K562 (cell line): ENCODE measurements around the gene NUTM1. TPM values are rescaled to one million over a fixed set of nuclear protein-coding genes. Genes with fewer than 3 reads are reported as not detected.

Experiments
- ATAC-seq: fragments of 200-7000 bp; cut with Tn5 transposase; 3 replicates; pipeline ENCODE4 v1.9.1; 2020; ENCODE audit warnings: moderate library complexity
- BruUV-seq: library from RNA; stranded (reverse); fragments of 400-500 nt; replicated peaks from 2 replicates; lab custom pipeline; 2021; lab: Mats Ljungman, UMichigan
- CTCF ChIA-PET: fragments of 300-600 bp; formaldehyde crosslinking; extraction: SDS; loops from one replicate; lab custom pipeline; 2021; ENCODE audit warnings: low intra/inter-chr PET ratio; lab: Yijun Ruan, JAX
- POLR2A ChIA-PET: fragments of 300-600, 350-650 bp; sonication (Branson Sonifier 250); formaldehyde crosslinking; extraction: SDS; loops from one replicate; lab custom pipeline; 2021; ENCODE audit warnings: antibody characterized with exemption, inconsistent platforms; lab: Yijun Ruan, JAX
- DNase-seq, 4 experiments: peaks; one replicate each; pipeline versions ENCODE4 v3.0.0 to v3.0.0-alpha.2; 2011 to 2018; ENCODE audit warnings: low spot score in 3 of 4, mixed read lengths in 3 of 4; ENCODE audit errors: extremely low read depth in 1 of 4
- FAIRE-seq: peaks from 2 replicates; lab custom pipeline; 2011; peaks lifted over from hg19 to GRCh38; lab: Jason Lieb, UNC
- H2AFZ ChIP-seq: 2 replicates; pipeline ENCODE4 v1.6.0; 2011; ENCODE audit warnings: low read depth, low read length, control low read depth, inconsistent platforms
- H3K27ac ChIP-seq: fragments of 200-600 bp; 3 replicates; pipeline ENCODE4 v1.8.0; 2011; ENCODE audit warnings: low read depth, mild to moderate bottlenecking, control low read depth, inconsistent platforms, low read length, moderate library complexity, mixed read lengths; ENCODE audit errors: extremely low read depth
- H3K27me3 ChIP-seq, 2 experiments: fragments of 300-600 bp in 1 of 2; 2 replicates in 1 of 2; 3 replicates in 1 of 2; pipeline versions ENCODE4 v1.6.0 to v1.8.0; 2011; ENCODE audit warnings: inconsistent platforms in 2 of 2, low read length in 2 of 2, mild to moderate bottlenecking in 1 of 2, mixed read lengths in 1 of 2, moderate library complexity in 1 of 2; ENCODE audit not compliant: control insufficient read depth in 2 of 2, insufficient read depth in 2 of 2
- H3K36me3 ChIP-seq: fragments of 300-600 bp; 3 replicates; pipeline ENCODE4 v1.8.0; 2011; ENCODE audit warnings: mild to moderate bottlenecking, low read length, inconsistent platforms; ENCODE audit not compliant: control insufficient read depth, insufficient read depth
- H3K4me1 ChIP-seq, 2 experiments: fragments of 200-600 bp in 1 of 2; replicated peaks in 1 of 2; 2 replicates in 1 of 2; 3 replicates in 1 of 2; pipeline versions ENCODE4 v1.5.1 to v1.8.0; 2011; ENCODE audit warnings: inconsistent platforms in 2 of 2, low read length in 2 of 2, mild to moderate bottlenecking in 1 of 2, mixed read lengths in 1 of 2, moderate library complexity in 1 of 2; ENCODE audit not compliant: control insufficient read depth in 2 of 2, insufficient read depth in 2 of 2
- H3K4me2 ChIP-seq: 2 replicates; pipeline ENCODE4 v1.6.1; 2011; ENCODE audit warnings: low read length, control low read depth, inconsistent platforms, mixed read lengths; ENCODE audit not compliant: insufficient read depth
- H3K4me3 ChIP-seq: fragments of 200-600 bp; sonication (generic), shearing (Covaris generic); 2 replicates; pipeline ENCODE4 v1.5.1; 2016; ENCODE audit warnings: control low read depth, inconsistent platforms
- H3K79me2 ChIP-seq: fragments of 200-600 bp; 3 replicates; pipeline ENCODE4 v1.8.0; 2011; ENCODE audit warnings: low read length, inconsistent platforms; ENCODE audit not compliant: control insufficient read depth, insufficient read depth
- H3K9ac ChIP-seq, 2 experiments: 2 replicates each; pipeline versions ENCODE4 v1.6.0 to v1.6.1; 2011; ENCODE audit warnings: low read depth in 2 of 2, low read length in 2 of 2, control low read depth in 1 of 2, inconsistent platforms in 1 of 2, mild to moderate bottlenecking in 1 of 2, mixed read lengths in 1 of 2; ENCODE audit not compliant: insufficient read depth in 1 of 2
- H3K9me1 ChIP-seq: one replicate; pipeline ENCODE4 v1.6.0; 2011; ENCODE audit warnings: inconsistent platforms, mild to moderate bottlenecking, low read length, moderate library complexity; ENCODE audit not compliant: control insufficient read depth, insufficient read depth
- H3K9me3 ChIP-seq: replicated peaks from 2 replicates; pipeline ENCODE4 v1.5.1; 2011; ENCODE audit warnings: low read depth, low read length, inconsistent platforms; ENCODE audit not compliant: control insufficient read depth, insufficient read depth
- H4K20me1 ChIP-seq: replicated peaks from 2 replicates; pipeline ENCODE4 v1.6.1; 2011; ENCODE audit warnings: low read length, inconsistent platforms, mixed read lengths; ENCODE audit not compliant: control insufficient read depth, insufficient read depth
- ATF6 ChIP-seq: sonication (generic); formaldehyde crosslinking; IDR thresholded peaks from 2 replicates; pipeline ENCODE4 v1.4.0; 2020; ENCODE audit warnings: mild to moderate bottlenecking, missing genetic modification reagents
- CHD4 ChIP-seq: fragments of 200-600 bp; sonication (generic); IDR thresholded peaks from 3 replicates; pipeline ENCODE4 v1.6.1; 2012; ENCODE audit warnings: low read depth, mild to moderate bottlenecking, mixed read lengths, low read length, inconsistent platforms; ENCODE audit not compliant: insufficient read depth, insufficient replicate concordance, poor library complexity, severe bottlenecking
- EP300 ChIP-seq: IDR thresholded peaks from 2 replicates; pipeline ENCODE4 v1.6.1; 2012; ENCODE audit warnings: low read length, improper control_type of control experiment
- HNRNPL ChIP-seq: fragments of 200-400 bp; formaldehyde crosslinking; IDR thresholded peaks from 2 replicates; pipeline ENCODE4 v1.6.1; 2017; ENCODE audit warnings: low read depth, mild to moderate bottlenecking, low read length
- JUNB ChIP-seq: fragments of 450-650 bp; formaldehyde crosslinking; conservative IDR thresholded peaks from 2 replicates; pipeline ENCODE4 v1.4.0; 2020; ENCODE audit warnings: mild to moderate bottlenecking
- PCBP2 ChIP-seq: fragments of 200-400 bp; formaldehyde crosslinking; IDR thresholded peaks from 2 replicates; pipeline ENCODE4 v1.6.1; 2018; ENCODE audit warnings: low read length, low read depth, mild to moderate bottlenecking, moderate library complexity; ENCODE audit not compliant: poor library complexity, severe bottlenecking
- RAD51 ChIP-seq: fragments of 450-650 bp; IDR thresholded peaks from 2 replicates; pipeline ENCODE4 v1.7.1; 2016; ENCODE audit warnings: low read depth, mild to moderate bottlenecking, borderline replicate concordance
- RBBP5 ChIP-seq: fragments of 200-600 bp; sonication (generic); IDR thresholded peaks from 2 replicates; pipeline ENCODE4 v1.6.1; 2012; ENCODE audit warnings: borderline replicate concordance, mild to moderate bottlenecking, low read length, control low read depth, inconsistent platforms; ENCODE audit not compliant: insufficient read depth, poor library complexity, severe bottlenecking
- RBM17 ChIP-seq: fragments of 200-400 bp; formaldehyde crosslinking; IDR thresholded peaks from 2 replicates; pipeline ENCODE4 v1.6.1; 2017; ENCODE audit warnings: low read depth, mild to moderate bottlenecking, low read length, borderline replicate concordance
- RNF219 ChIP-seq: fragments of 250-450 bp; sonication (Bioruptor Pico); IDR thresholded peaks from 2 replicates; pipeline ENCODE4 v1.5.0; 2022; ENCODE audit warnings: mild to moderate bottlenecking
- SETDB1 ChIP-seq: IDR thresholded peaks from one replicate; pipeline ENCODE4 v1.6.1; 2012; ENCODE audit warnings: low read length, control low read depth, inconsistent platforms
- TSC22D4 ChIP-seq: fragments of 450-650 bp; IDR thresholded peaks from 2 replicates; pipeline ENCODE4 v1.6.1; 2016; ENCODE audit warnings: missing genetic modification characterization, missing biosample characterization, control low read depth
- ZBTB9 ChIP-seq: fragments of 450-650 bp; formaldehyde crosslinking; IDR thresholded peaks from 2 replicates; pipeline ENCODE4 v1.4.0; 2020; ENCODE audit warnings: mild to moderate bottlenecking, moderate library complexity
- ZNF717 ChIP-seq: fragments of 250-450 bp; sonication (Bioruptor Pico); IDR thresholded peaks from 2 replicates; pipeline ENCODE4 v1.5.0; 2021
- WGBS: fragments of 100-300 bp; shearing (Covaris generic); methylation state at CpG from one replicate; pipeline ENCODE4 v1.1.6; 2016; ENCODE audit warnings: low coverage, mixed read lengths; ENCODE audit not compliant: insufficient coverage; ENCODE audit errors: missing lambda C conversion rate; 5-methylcytosine and 5-hydroxymethylcytosine counted together
- in situ Hi-C: fragments of 300-500 bp; cut with MboI; formaldehyde crosslinking; loops from 4 replicates; pipeline ENCODE4 v1.15.0; 2018; ENCODE audit warnings: inconsistent platforms, mixed read lengths
- intact Hi-C: fragments of 100-400 bp; cut with micrococcal nuclease; formaldehyde crosslinking; loops from 2 replicates; pipeline ENCODE4 v1.14.2; 2022
- polyA plus RNA-seq, 8 experiments: library from polyadenylated mRNA; depleted of rRNA in 4 of 8; stranded (reverse) in 5 of 8; unstranded in 3 of 8; fragments of >200 nt; fragmentation: Nextera tagmentation in 2 of 8; fragmentation: Illumina TruSeq in 1 of 8; extraction: Ambion mirVana in 2 of 8; extraction: Trizol in 1 of 8; gene quantifications; 2 replicates each; pipeline versions ENCODE4 v1.2.1 to v1.2.3, GENCODE V29; 2011 to 2014; ENCODE audit warnings: inconsistent platforms in 1 of 8, missing spikeins in 1 of 8
- total RNA-seq, 7 experiments: library from RNA; depleted of rRNA in 6 of 7; stranded (reverse); fragments of >200 nt in 6 of 7; fragmentation: Illumina TruSeq in 2 of 7; extraction: Trizol in 2 of 7; gene quantifications; 2 replicates each; pipeline versions ENCODE4 v1.2.1 to v1.2.3, GENCODE V29; 2011 to 2021; ENCODE audit warnings: low replicate concordance in 1 of 7

The NUTM1 gene
- total and polyA plus RNA-seq, 9 of the 15 experiments (the other 6 are each of a cell fraction or from before 2014, with no cell fraction given), result 0.01 to 0.05 (median 0.04) TPM; not detected in 4

GRCh38 chr15:34354286-34354685, 11.2 kb downstream of the NUTM1 start:
- no peak overlapping the region for H3K27ac ChIP-seq
- no TSS peak for BruUV-seq
- in situ Hi-C loops, result no loop called here
- no peak overlapping the region for H3K4me2 ChIP-seq
- H3K9me3 ChIP-seq, result no peaks in the 10 kb centered on the region
- POLR2A ChIA-PET, result interaction anchor here (0.6 to 2.6 kb wide), 6 partner anchors 11 to 145 kb away, joined by 4 to 10 read pairs (median 4); partner anchors contain the start of genes KATNBL1, LPCAT4, NOP10 and NUTM1
- no peaks in the 10 kb centered on the region for H3K9me1 ChIP-seq
- no peaks in the 10 kb centered on the region for H4K20me1 ChIP-seq
- no peak overlapping the region for H3K9ac ChIP-seq
- H3K36me3 ChIP-seq, result peaks cover 2% of the 10 kb centered on the region; the same call in 1 of the 3 replicates
- no peak for FAIRE-seq
- H3K79me2 ChIP-seq, result no peaks in the 10 kb centered on the region
- ATAC-seq, result no peak
- 42% methylated on average over 7 of the region's 7 CpGs for WGBS
- no peak overlapping the region for H2AFZ ChIP-seq
- peaks cover 0 to 2% of the 10 kb centered on the region in 2 experiments; a peak in 1 of 5 replicates for H3K4me1 ChIP-seq
- intact Hi-C loops, result no loop called here
- no peak for DNase-seq
- H3K4me3 ChIP-seq, result no peak overlapping the region
- CTCF ChIA-PET, result no interaction called here
- peaks cover 12 to 16% of the 10 kb centered on the region in 2 experiments for H3K27me3 ChIP-seq
- no peak for TF ChIP-seq ZBTB9
- no peak for TF ChIP-seq EP300
- no peak for TF ChIP-seq RAD51
- TF ChIP-seq HNRNPL, result no peak
- TF ChIP-seq RBBP5, result no peak
- TF ChIP-seq TSC22D4, result no peak
- no peak for TF ChIP-seq RNF219 (CRISPR knock-in tag)
- TF ChIP-seq ZNF717, result no peak
- no peak for TF ChIP-seq PCBP2
- TF ChIP-seq ATF6 (CRISPR knock-in tag), result no peak
- TF ChIP-seq CHD4, result no peak
- no peak for TF ChIP-seq RBM17
- no peak for TF ChIP-seq JUNB
- TF ChIP-seq SETDB1, result no peak
